ENCODE data around the gene INHBB. TPM values are rescaled to one million over a fixed set of nuclear protein-coding genes. Genes with fewer than 3 reads are reported as not detected.

INHBB gene
- total RNA-seq, 4 donors from 2014 or later: 3.1 to 23.8 (median 13.7) TPM

DNA sequence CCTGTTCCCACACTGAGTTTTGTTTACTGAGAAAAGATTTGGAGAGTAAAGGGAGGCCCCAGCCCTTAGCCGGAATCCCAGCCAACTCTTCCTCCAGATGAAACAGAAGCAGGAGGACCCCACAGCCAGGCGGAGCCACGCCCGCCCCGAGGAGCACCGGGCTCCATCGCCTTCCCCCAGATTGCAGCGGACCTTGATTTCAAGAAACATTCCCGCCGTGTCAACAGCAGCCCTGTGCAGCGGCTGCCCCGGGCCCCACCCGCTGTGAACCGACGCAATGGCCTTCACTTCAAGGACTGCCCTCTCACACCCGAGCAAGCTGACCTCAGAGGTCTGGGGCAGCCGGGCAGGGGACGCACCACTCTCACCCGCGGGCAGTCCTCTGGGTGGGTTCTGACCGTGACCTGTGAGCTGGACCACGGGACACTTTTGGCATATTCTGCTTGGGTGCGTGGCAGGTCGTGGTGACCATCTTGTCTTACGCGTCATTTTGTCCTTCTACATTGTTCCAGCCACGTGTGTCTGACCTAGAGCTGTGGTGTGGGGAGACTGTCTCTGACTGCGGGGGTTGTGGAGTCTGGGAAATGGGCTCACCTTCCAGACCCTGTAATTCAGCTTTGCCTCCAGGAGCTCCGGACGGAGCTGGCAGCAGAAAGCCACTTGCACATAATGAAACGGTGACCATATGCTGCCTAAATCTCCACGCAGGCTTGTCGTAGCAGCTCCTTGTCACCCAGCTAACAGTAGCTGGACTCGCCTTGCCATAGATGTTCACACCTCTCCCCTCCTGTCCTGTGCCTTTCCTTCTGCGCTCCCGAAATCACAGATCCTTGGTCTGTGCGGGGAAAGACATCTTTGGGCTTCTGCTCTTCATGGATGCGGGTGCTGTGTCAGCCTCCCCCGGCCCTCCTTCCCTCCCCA, 32.0 kb upstream of the INHBB start:
- Histone ChIP-seq H3K4me1 (peaks cover 14 to 15% of the 10 kb centered on the region in 2 donors), H3K27me3 (no peaks in the 10 kb centered on the region), H3K9me3 (no peaks in the 10 kb centered on the region), H3K36me3 (no peaks in the 10 kb centered on the region), H3K27ac (peak overlapping the region; percentile 58 to 73 (median 72)), H3K4me3 (peak overlapping the region; percentile 47 to 69 (median 50))
- TF ChIP-seq POLR2A (IDR thresholded peaks at IDR 0.05): no peak
- TF ChIP-seq, protein P1, sequence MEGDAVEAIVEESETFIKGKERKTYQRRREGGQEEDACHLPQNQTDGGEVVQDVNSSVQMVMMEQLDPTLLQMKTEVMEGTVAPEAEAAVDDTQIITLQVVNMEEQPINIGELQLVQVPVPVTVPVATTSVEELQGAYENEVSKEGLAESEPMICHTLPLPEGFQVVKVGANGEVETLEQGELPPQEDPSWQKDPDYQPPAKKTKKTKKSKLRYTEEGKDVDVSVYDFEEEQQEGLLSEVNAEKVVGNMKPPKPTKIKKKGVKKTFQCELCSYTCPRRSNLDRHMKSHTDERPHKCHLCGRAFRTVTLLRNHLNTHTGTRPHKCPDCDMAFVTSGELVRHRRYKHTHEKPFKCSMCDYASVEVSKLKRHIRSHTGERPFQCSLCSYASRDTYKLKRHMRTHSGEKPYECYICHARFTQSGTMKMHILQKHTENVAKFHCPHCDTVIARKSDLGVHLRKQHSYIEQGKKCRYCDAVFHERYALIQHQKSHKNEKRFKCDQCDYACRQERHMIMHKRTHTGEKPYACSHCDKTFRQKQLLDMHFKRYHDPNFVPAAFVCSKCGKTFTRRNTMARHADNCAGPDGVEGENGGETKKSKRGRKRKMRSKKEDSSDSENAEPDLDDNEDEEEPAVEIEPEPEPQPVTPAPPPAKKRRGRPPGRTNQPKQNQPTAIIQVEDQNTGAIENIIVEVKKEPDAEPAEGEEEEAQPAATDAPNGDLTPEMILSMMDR (IDR thresholded peaks at IDR 0.05 in 4 of 5, conservative IDR thresholded peaks at IDR 0.05 in 1 of 5): no peak
- DNase-seq: no peak
- intact Hi-C loops (cut with DNase I; ENCODE audit: low total_unique reads): loop anchor here (1.0 to 10.0 kb wide), 5 partner anchors 61 to 299 kb away; partner anchors contain the start of genes EPB41L5 and TMEM185B
- peak; percentile 19 to 21 for ATAC-seq
- in situ Hi-C loops (cut with MboI; ENCODE audit: low sequenced_read_pairs in 4 of 4): loop anchor here in 1 of 4 donors (25.0 kb wide), 1 partner anchor 202 kb away; no protein-coding TSS in a partner anchor

DNA sequence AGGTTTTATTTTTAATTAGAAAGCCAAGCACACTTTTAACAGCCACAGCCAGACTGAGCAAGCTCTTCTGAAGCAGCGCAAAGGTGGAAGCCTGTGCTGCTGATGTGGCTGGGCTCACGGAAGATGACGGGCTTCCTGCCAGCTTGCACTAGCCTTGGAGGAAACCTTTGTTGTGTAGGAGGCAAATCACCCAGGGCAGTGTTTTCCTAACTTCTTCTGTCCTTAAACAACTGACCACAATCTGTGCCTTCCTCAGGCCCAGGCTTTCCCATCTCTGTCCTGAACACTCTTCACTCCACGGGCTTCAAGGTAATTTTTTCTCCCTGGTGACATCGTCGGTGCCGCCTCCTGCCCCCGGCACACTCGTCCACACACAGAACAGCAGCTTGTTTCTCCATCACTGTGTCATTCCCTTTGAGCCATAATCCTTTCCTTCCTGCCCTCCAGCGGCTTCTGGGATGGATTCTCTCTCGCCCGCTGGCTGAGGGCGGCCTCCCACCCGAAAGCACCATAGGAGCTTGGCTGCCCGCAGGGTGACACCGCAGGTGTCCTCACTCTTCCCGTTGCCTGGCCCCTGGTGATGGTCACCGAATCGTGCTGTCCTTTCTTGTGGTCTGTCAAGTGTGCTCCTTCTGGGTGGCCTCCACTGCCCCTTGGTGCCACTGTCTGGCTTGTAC, 31.1 kb upstream of the INHBB start:
- intact Hi-C loops (cut with DNase I; ENCODE audit: low total_unique reads) (loop anchor here (5.0 to 10.0 kb wide), 2 partner anchors 93 to 300 kb away; partner anchors contain the start of genes EPB41L5 and TMEM185B), in situ Hi-C loops (cut with MboI; ENCODE audit: low sequenced_read_pairs in 4 of 4) (loop anchor here in 1 of 4 donors (25.0 kb wide), 1 partner anchor 203 kb away; no protein-coding TSS in a partner anchor)
- no peaks in the 10 kb centered on the region for H3K27me3 ChIP-seq
- TF ChIP-seq, protein P1 (IDR thresholded peaks at IDR 0.05 in 4 of 5, conservative IDR thresholded peaks at IDR 0.05 in 1 of 5): no peak
- no peak for TF ChIP-seq POLR2A (IDR thresholded peaks at IDR 0.05)
- peaks cover 14 to 20% of the 10 kb centered on the region in 2 donors for H3K4me1 ChIP-seq
- ATAC-seq: no peak
- H3K4me3 ChIP-seq: no peak overlapping the region
- no peak for DNase-seq
- no peaks in the 10 kb centered on the region for H3K9me3 ChIP-seq
- peak overlapping the region in 1 of 4 donors; percentile 73 for H3K27ac ChIP-seq
- H3K36me3 ChIP-seq: no peaks in the 10 kb centered on the region

DNA sequence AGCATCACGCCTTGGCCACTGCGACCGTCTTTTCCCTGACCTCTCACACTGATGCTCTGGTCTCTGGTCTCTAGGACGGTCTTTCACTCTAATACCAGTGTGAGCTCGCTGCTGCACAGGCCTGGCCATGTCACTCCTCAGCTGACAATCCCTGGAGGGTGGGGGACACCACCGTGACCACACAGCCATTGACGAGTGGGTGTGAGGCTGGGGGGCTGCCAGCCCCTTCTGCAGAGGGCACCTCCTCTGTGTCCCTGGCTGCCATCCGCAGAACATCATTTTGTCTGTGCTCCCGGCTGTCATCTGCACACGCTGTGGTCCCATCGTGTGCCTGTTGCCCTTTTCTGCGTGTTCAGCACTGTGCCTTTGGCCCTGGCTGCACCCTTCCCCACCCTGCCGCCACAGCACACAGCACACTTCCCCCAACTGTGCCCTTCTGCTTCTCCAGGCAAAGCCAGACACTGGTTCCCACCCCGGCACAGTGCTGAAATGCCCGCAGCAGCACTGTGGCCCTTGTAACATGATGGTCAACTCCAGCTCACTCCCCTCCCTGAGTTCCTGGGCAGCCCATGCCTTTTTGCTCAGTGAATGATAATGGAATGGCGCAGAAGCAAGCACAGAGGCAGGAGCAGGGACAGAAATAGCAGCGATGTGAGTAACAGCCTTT, 30.4 kb upstream of the INHBB start:
- ATAC-seq (no peak), DNase-seq (no peak)
- intact Hi-C loops (cut with DNase I; ENCODE audit: low total_unique reads): loop anchor here (10.0 kb wide), 1 partner anchor 301 kb away; the partner anchor contains the start of gene EPB41L5

More for the DNA sequence above, 30.4 kb upstream of the INHBB start:
- Histone ChIP-seq H3K27me3 (no peaks in the 10 kb centered on the region), H3K27ac (no peak overlapping the region), H3K36me3 (no peaks in the 10 kb centered on the region), H3K9me3 (no peaks in the 10 kb centered on the region), H3K4me1 (peaks cover 14 to 20% of the 10 kb centered on the region in 2 donors), H3K4me3 (no peak overlapping the region)
- in situ Hi-C loops (cut with MboI; ENCODE audit: low sequenced_read_pairs in 4 of 4): loop anchor here in 1 of 4 donors (25.0 kb wide), 1 partner anchor 203 kb away; no protein-coding TSS in a partner anchor
- TF ChIP-seq POLR2A (IDR thresholded peaks at IDR 0.05): no peak
- TF ChIP-seq, protein P1 (IDR thresholded peaks at IDR 0.05 in 4 of 5, conservative IDR thresholded peaks at IDR 0.05 in 1 of 5): no peak

Measured in gastrocnemius medialis (tissue), 4 donors.